Measurements from ENCODE around the gene GNAI2.

Gene GNAI2

GRCh38 chr3:50288387-50289007 lies 52.5 kb downstream of the GNAI2 start:
- no peak for DNase-seq (ENCODE audit: low read depth in 2 of 2)
- H3K4me3 ChIP-seq (replicated peaks in 1 of 2; ENCODE audit: low read depth in 2 of 2, low read length in 2 of 2), result no peak overlapping the region
- TF ChIP-seq, protein P1, sequence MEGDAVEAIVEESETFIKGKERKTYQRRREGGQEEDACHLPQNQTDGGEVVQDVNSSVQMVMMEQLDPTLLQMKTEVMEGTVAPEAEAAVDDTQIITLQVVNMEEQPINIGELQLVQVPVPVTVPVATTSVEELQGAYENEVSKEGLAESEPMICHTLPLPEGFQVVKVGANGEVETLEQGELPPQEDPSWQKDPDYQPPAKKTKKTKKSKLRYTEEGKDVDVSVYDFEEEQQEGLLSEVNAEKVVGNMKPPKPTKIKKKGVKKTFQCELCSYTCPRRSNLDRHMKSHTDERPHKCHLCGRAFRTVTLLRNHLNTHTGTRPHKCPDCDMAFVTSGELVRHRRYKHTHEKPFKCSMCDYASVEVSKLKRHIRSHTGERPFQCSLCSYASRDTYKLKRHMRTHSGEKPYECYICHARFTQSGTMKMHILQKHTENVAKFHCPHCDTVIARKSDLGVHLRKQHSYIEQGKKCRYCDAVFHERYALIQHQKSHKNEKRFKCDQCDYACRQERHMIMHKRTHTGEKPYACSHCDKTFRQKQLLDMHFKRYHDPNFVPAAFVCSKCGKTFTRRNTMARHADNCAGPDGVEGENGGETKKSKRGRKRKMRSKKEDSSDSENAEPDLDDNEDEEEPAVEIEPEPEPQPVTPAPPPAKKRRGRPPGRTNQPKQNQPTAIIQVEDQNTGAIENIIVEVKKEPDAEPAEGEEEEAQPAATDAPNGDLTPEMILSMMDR (IDR thresholded peaks at IDR 0.05; ENCODE audit: low read depth, low read length), result no peak

DNA sequence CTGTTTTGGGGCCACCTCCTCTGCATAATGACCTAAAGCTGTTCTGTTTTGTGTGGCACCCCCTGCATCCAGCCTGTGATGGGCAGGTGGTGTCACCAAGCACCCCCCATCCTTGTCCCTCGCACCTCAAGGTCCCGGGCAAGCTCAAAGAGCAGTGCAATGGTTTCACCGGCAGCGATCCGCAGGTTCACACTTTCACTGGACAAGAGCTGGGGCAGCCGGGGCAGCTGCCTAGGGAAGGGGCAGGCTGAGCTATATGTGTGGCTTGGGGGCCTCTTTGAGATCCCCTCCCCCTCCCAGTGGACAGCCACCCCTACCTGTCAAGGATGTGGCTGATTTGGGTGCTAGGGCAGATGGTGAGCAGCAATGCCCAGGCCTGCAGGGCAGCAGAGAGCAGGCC lies 53.1 kb downstream of the GNAI2 start:
- no peak overlapping the region for H3K4me3 ChIP-seq (replicated peaks in 1 of 2; ENCODE audit: low read depth in 2 of 2, low read length in 2 of 2)
- TF ChIP-seq, protein P1 (IDR thresholded peaks at IDR 0.05; ENCODE audit: low read depth, low read length), result no peak
- DNase-seq (ENCODE audit: low read depth in 2 of 2), result no peak

DNA sequence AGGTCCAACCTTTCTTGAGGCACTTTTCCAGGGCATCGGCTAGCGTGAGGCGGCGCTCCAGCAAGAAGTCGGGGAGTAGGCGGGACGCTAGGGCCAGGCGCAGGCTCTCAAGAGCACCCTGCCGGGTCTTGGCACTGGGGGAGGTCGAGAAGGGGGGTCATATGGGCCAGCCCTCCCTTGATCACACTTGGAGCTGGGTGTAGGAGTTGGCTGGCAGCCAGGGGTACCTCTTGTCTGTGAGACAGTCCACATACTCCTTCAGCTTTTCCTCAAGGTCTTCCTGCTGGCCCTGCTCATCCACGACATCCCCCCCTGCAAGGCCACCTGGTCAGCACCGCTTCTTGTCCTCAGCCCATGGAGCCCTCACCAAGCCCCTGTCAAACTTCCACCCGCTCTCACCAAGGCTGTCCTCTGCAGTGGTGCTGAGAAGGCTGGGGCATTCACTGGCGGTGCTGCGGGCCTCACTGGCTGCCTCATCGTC lies 54.2 kb downstream of the GNAI2 start:
- H3K4me3 ChIP-seq (replicated peaks in 1 of 2; ENCODE audit: low read depth in 2 of 2, low read length in 2 of 2), result no peak overlapping the region
- TF ChIP-seq, protein P1 (IDR thresholded peaks at IDR 0.05; ENCODE audit: low read depth, low read length), result no peak
- no peak for DNase-seq (ENCODE audit: low read depth in 2 of 2)

DNA sequence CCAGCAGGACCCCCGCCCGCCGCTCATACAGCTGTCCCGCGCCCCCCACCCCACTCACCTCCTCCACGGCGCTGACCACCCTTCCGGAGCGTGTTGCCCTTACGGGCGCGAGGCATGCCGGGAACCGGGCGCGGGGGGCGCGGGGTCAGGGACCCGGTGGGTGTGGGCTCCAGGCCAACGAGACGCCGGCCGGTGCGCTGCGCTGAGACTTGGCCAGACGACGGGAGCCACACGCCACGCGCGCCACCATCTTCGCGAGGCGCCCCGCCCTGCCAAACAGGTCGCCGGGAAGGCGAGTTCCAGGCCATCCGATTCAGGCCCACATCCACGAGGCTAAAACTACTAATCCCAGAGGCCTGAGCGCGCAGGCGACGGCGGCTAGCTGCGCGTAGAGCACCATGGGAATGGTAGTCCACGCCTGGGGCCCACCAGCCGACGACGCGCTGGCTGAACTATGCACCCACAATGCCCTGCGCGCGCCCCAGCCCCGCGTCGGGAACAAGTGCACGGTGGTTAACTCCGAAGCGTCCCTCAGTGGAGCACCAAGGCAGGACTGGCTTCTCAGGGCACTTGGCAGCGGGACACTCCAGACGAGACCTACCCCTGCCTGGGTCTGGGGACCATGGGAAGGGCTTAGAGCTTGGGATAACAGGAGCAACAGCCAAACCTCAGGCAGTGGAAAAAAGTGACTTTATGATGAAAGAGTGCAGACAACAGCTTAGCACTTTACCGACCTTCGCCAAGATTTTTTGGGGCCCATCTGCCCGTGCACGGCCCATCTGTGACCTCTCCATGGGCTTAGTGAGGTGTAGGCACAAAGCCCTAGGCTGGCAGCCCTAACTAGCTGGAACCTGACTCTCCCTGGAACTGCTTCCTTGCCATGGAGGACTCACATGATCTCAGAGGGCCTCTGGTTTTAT lies 56.4 kb downstream of the GNAI2 start, which contains the start of gene IFRD2:
Gene IFRD2 (minus strand): TSS at position 271 of the 920 bp plus-strand sequence. CDS start 155 bp downstream, at position 116.
- peak; percentile 98 for DNase-seq (ENCODE audit: low read depth in 2 of 2)
- H3K4me3 ChIP-seq (replicated peaks in 1 of 2; ENCODE audit: low read depth in 2 of 2, low read length in 2 of 2), result peak within 1 kb of the TSS; percentile 89 to 94
- TF ChIP-seq, protein P1 (IDR thresholded peaks at IDR 0.05; ENCODE audit: low read depth, low read length), result no peak

GRCh38 chr3:50293079-50293801 lies 57.2 kb downstream of the GNAI2 start:
- TF ChIP-seq, protein P1 (IDR thresholded peaks at IDR 0.05; ENCODE audit: low read depth, low read length), result no peak
- no peak for DNase-seq (ENCODE audit: low read depth in 2 of 2)
- H3K4me3 ChIP-seq (replicated peaks in 1 of 2; ENCODE audit: low read depth in 2 of 2, low read length in 2 of 2), result no peak overlapping the region

- no peak overlapping the region for H3K4me3 ChIP-seq (replicated peaks in 1 of 2; ENCODE audit: low read depth in 2 of 2, low read length in 2 of 2)
- TF ChIP-seq, protein P1 (IDR thresholded peaks at IDR 0.05; ENCODE audit: low read depth, low read length), result no peak
- no peak for DNase-seq (ENCODE audit: low read depth in 2 of 2)
Measured at GRCh38 chr3:50294089-50294488, 58.1 kb downstream of the GNAI2 start.
